CD4-positive, alpha-beta T cell (primary cell): ENCODE data around the gene UGGT2. TPM values are rescaled to one million over a fixed set of nuclear protein-coding genes. Genes with fewer than 3 reads are reported as not detected.

ENCODE experiments used
- ATAC-seq: fragments of 200-7000 bp; cut with Tn5 transposase; one replicate; pipeline ENCODE4 v1.10.0; 2022; ENCODE audit warnings: mild to moderate bottlenecking; ENCODE audit not compliant: poor library complexity
- CTCF ChIA-PET: fragments of 350-600 bp; sonication (Branson Sonifier 250); formaldehyde crosslinking; loops from one replicate; lab custom pipeline; 2021; ENCODE audit warnings: antibody characterized with exemption, inconsistent platforms; lab: Charles Lee
- POLR2A ChIA-PET: fragments of 350-600 bp; sonication (Branson Sonifier 250); formaldehyde crosslinking; loops from one replicate; lab custom pipeline; 2021; ENCODE audit warnings: antibody characterized with exemption, inconsistent platforms; lab: Charles Lee
- DNase-seq, 14 experiments: peaks; one replicate each; pipeline ENCODE4 v3.0.0-alpha.2; 2013 to 2020; ENCODE audit warnings: mixed read lengths in 2 of 14
- H3K27ac ChIP-seq, 2 donors: one replicate each; pipeline versions ENCODE4 v1.5.1 to v1.7.0; 2013; ENCODE audit warnings: low read length in 2 of 2, low read depth in 1 of 2, mild to moderate bottlenecking in 1 of 2
- H3K27me3 ChIP-seq, 2 experiments: 1 replicate in 1 of 2; 2 replicates in 1 of 2; pipeline versions ENCODE4 v1.6.1 to v1.7.0; 2013; ENCODE audit warnings: low read length in 2 of 2, control low read depth in 1 of 2, mild to moderate bottlenecking in 1 of 2, moderate library complexity in 1 of 2; ENCODE audit not compliant: insufficient read depth in 2 of 2, control insufficient read depth in 1 of 2
- H3K36me3 ChIP-seq: one replicate; pipeline ENCODE4 v1.6.1; 2013; ENCODE audit warnings: low read length, control low read depth; ENCODE audit not compliant: insufficient read depth
- H3K4me1 ChIP-seq: one replicate; pipeline ENCODE4 v1.6.1; 2013; ENCODE audit warnings: low read length, control low read depth; ENCODE audit not compliant: insufficient read depth
- H3K4me3 ChIP-seq: one replicate; pipeline ENCODE4 v1.5.1; 2013; ENCODE audit warnings: mild to moderate bottlenecking, low read length, moderate library complexity
- H3K9me3 ChIP-seq, 2 experiments: 1 replicate in 1 of 2; 2 replicates in 1 of 2; pipeline versions ENCODE4 v1.6.1 to v1.7.0; 2013; ENCODE audit warnings: low read length in 2 of 2, mild to moderate bottlenecking in 2 of 2, control low read depth in 1 of 2, moderate library complexity in 1 of 2; ENCODE audit not compliant: control insufficient read depth in 1 of 2, insufficient read depth in 1 of 2
- H3K27ac Mint-ChIP-seq: one replicate; pipeline ENCODE4 v1.8.0; 2020; ENCODE audit warnings: mixed read lengths
- H3K27me3 Mint-ChIP-seq: one replicate; pipeline ENCODE4 v1.8.0; 2021; ENCODE audit warnings: mixed read lengths
- H3K36me3 Mint-ChIP-seq: one replicate; pipeline ENCODE4 v1.8.0; 2021; ENCODE audit warnings: low read depth, mixed read lengths
- H3K4me1 Mint-ChIP-seq: one replicate; pipeline ENCODE4 v1.8.0; 2021; ENCODE audit warnings: low read depth, mixed read lengths
- H3K4me3 Mint-ChIP-seq: one replicate; pipeline ENCODE4 v1.8.0; 2020; ENCODE audit warnings: mild to moderate bottlenecking, mixed read lengths
- H3K9me3 Mint-ChIP-seq: one replicate; pipeline ENCODE4 v1.8.0; 2020; ENCODE audit warnings: mixed read lengths
- intact Hi-C, 2 experiments: fragments of 100-400 bp; cut with DNase I in 1 of 2; cut with micrococcal nuclease in 1 of 2; formaldehyde crosslinking; loops; one replicate each; pipeline versions ENCODE4 v1.15.1 to v1.9.0; 2023 to 2025; cut with DNase I, micrococcal nuclease
- total RNA-seq, 174 experiments: library from RNA in 2 of 174; stranded (reverse) in 2 of 174; gene quantifications; one replicate each; pipeline ENCODE4 v1.2.3 and lab custom pipeline; 2021 to 2026
- TF ChIP-seq, protein P1 (sequence below): fragments of 200-600 bp; IDR thresholded peaks from one replicate; pipeline ENCODE4 v1.8.0; 2022; ENCODE audit warnings: antibody characterized with exemption, mild to moderate bottlenecking

UGGT2 gene
- total RNA-seq, 2 experiments from 2014 or later: 0.38 TPM; not detected in 1

DNA sequence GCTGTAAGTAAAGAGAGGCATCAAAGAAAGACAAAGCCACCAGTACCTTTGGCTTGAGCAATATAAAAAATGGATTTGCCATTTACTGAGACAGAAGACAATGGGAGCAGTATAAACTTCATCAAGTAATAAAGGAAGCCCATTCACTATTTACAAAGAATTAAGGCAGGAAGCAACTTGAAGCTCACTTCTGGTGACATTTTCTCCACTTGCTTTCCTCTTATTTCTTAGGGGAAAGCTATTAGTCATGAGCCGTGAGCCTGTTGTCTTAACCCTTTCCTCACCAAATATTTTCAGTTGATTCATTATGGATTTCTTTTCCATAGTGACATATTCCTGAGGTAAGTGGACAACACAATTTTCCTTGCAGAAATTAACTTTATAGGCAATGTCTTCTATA, 219.5 kb downstream of the UGGT2 start:
- peak in 1 of 14 experiments; percentile 2 for DNase-seq
- TF ChIP-seq, protein P1, sequence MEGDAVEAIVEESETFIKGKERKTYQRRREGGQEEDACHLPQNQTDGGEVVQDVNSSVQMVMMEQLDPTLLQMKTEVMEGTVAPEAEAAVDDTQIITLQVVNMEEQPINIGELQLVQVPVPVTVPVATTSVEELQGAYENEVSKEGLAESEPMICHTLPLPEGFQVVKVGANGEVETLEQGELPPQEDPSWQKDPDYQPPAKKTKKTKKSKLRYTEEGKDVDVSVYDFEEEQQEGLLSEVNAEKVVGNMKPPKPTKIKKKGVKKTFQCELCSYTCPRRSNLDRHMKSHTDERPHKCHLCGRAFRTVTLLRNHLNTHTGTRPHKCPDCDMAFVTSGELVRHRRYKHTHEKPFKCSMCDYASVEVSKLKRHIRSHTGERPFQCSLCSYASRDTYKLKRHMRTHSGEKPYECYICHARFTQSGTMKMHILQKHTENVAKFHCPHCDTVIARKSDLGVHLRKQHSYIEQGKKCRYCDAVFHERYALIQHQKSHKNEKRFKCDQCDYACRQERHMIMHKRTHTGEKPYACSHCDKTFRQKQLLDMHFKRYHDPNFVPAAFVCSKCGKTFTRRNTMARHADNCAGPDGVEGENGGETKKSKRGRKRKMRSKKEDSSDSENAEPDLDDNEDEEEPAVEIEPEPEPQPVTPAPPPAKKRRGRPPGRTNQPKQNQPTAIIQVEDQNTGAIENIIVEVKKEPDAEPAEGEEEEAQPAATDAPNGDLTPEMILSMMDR: no peak
- ChIA-PET POLR2A (interaction anchor here (0.5 to 1.0 kb wide), 2 partner anchors 157 to 210 kb away, joined by 3 read pairs; partner anchors contain the start of gene DNAJC3), CTCF (interaction anchor here (0.6 to 2.5 kb wide), 14 partner anchors 10 to 429 kb away, joined by 3 to 27 read pairs (median 4); no protein-coding TSS in a partner anchor)
- no peak overlapping the region for H3K4me3 Mint-ChIP-seq
- H3K36me3 Mint-ChIP-seq: no peaks in the 10 kb centered on the region
- Histone ChIP-seq H3K9me3 (peaks cover 0 to 4% of the 10 kb centered on the region in 2 experiments), H3K4me3 (no peak overlapping the region), H3K27ac (no peak overlapping the region), H3K27me3 (peaks cover 3 to 12% of the 10 kb centered on the region in 2 experiments), H3K36me3 (no peaks in the 10 kb centered on the region), H3K4me1 (no peaks in the 10 kb centered on the region)
- peaks cover 34% of the 10 kb centered on the region for H3K27me3 Mint-ChIP-seq
- no peaks in the 10 kb centered on the region for H3K9me3 Mint-ChIP-seq
- no peak overlapping the region for H3K27ac Mint-ChIP-seq
- intact Hi-C loops: loop anchor here (1.0 to 10.0 kb wide), 4 partner anchors 209 to 639 kb away; no protein-coding TSS in a partner anchor
- H3K4me1 Mint-ChIP-seq: no peaks in the 10 kb centered on the region
- ATAC-seq: no peak

DNA sequence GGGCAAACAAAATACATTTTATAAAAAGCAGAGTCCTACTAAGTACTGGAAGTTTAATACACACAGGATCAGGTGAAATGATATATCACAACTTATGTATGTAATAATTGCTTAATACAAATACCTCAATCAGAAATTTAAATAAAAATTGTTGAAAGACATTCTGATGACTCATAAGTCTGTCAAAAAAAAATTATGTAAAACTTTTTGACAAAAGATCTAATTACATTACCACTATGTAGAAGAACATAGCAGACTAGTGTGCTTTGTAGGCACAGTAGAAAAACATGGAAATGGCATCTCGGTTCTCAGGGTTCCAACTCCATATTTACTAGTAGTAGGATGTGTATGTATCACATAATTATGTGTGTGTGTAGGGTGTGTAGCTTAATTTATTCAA, 220.1 kb downstream of the UGGT2 start:
- intact Hi-C loops: loop anchor here in 1 of 2 experiments (10.0 kb wide), 1 partner anchor 638 kb away; no protein-coding TSS in a partner anchor
- POLR2A ChIA-PET: no interaction called here

GRCh38 chr13:95822303-95822702, 230.9 kb downstream of the UGGT2 start:
- intact Hi-C loops: no loop called here
- ATAC-seq: no peak
- no peaks in the 10 kb centered on the region for H3K4me1 ChIP-seq
- Mint-ChIP-seq H3K27me3 (peaks cover 32% of the 10 kb centered on the region), H3K9me3 (no peaks in the 10 kb centered on the region), H3K27ac (no peak overlapping the region), H3K4me1 (no peaks in the 10 kb centered on the region), H3K36me3 (no peaks in the 10 kb centered on the region), H3K4me3 (no peak overlapping the region)
- peaks cover 9% of the 10 kb centered on the region in 2 experiments for H3K27me3 ChIP-seq
- CTCF ChIA-PET: interaction anchor here (0.6 to 3.9 kb wide), 2 partner anchors 11 to 108 kb away, joined by 4 to 10 read pairs; no protein-coding TSS in a partner anchor
- H3K27ac ChIP-seq: no peak overlapping the region
- H3K9me3 ChIP-seq: no peaks in the 10 kb centered on the region
- no peak overlapping the region for H3K4me3 ChIP-seq
- H3K36me3 ChIP-seq: no peaks in the 10 kb centered on the region
- TF ChIP-seq, protein P1: no peak
- DNase-seq: no peak
- POLR2A ChIA-PET: no interaction called here

More for the DNA sequence above, 220.1 kb downstream of the UGGT2 start:
- Mint-ChIP-seq H3K36me3 (no peaks in the 10 kb centered on the region), H3K4me3 (no peak overlapping the region), H3K27me3 (peaks cover 37% of the 10 kb centered on the region), H3K9me3 (no peaks in the 10 kb centered on the region), H3K4me1 (no peaks in the 10 kb centered on the region), H3K27ac (no peak overlapping the region)
- TF ChIP-seq, protein P1: no peak
- H3K4me1 ChIP-seq: no peaks in the 10 kb centered on the region
- no peak overlapping the region for H3K4me3 ChIP-seq
- no peak overlapping the region for H3K27ac ChIP-seq
- ATAC-seq (no peak), DNase-seq (no peak)
- H3K27me3 ChIP-seq: peaks cover 3 to 12% of the 10 kb centered on the region in 2 experiments
- CTCF ChIA-PET: interaction anchor here (0.9 to 2.5 kb wide), 7 partner anchors 9 to 641 kb away, joined by 3 to 27 read pairs (median 7); no protein-coding TSS in a partner anchor
- no peaks in the 10 kb centered on the region for H3K36me3 ChIP-seq
- peaks cover 0 to 1% of the 10 kb centered on the region in 2 experiments for H3K9me3 ChIP-seq
